ENCODE results near the gene SKAP2. TPM values are rescaled to one million over a fixed set of nuclear protein-coding genes. Genes with fewer than 3 reads are reported as not detected.

The SKAP2 gene
- total RNA-seq, 1 donor from 2014 or later: 12.8 TPM

DNA sequence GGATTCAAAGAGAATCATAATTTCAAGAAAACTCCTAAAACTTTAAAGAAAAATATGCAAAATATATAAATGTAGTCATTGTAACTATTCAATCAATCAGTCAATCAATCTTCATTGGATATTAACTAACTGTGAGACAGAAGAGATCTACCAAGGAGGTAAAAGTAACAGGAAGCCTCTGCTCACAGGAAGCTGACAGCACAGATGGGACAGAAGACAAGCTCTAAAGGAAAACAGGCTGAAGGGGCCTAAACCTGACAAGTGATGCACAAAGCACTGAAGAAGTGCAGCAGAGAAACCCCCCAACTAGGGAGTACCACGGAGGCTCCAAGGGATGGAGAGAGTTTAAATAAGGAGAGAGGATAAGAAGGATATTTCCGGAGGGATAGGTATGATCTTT lies 173.0 kb downstream of the SKAP2 start:
- H3K4me1 ChIP-seq: no peaks in the 10 kb centered on the region
- no peak overlapping the region for H3K4me3 ChIP-seq
- H3K36me3 ChIP-seq: no peaks in the 10 kb centered on the region
- no peaks in the 10 kb centered on the region for H3K27me3 ChIP-seq
- intact Hi-C loops (cut with DNase I): no loop called here
- DNase-seq (ENCODE audit: extremely low spot score in 2 of 2): no peak
- no peak overlapping the region for H3K27ac ChIP-seq
- H3K9me3 ChIP-seq: no peaks in the 10 kb centered on the region
- no peak for TF ChIP-seq POLR2A (IDR thresholded peaks at IDR 0.05)
- TF ChIP-seq, protein P1, sequence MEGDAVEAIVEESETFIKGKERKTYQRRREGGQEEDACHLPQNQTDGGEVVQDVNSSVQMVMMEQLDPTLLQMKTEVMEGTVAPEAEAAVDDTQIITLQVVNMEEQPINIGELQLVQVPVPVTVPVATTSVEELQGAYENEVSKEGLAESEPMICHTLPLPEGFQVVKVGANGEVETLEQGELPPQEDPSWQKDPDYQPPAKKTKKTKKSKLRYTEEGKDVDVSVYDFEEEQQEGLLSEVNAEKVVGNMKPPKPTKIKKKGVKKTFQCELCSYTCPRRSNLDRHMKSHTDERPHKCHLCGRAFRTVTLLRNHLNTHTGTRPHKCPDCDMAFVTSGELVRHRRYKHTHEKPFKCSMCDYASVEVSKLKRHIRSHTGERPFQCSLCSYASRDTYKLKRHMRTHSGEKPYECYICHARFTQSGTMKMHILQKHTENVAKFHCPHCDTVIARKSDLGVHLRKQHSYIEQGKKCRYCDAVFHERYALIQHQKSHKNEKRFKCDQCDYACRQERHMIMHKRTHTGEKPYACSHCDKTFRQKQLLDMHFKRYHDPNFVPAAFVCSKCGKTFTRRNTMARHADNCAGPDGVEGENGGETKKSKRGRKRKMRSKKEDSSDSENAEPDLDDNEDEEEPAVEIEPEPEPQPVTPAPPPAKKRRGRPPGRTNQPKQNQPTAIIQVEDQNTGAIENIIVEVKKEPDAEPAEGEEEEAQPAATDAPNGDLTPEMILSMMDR (IDR thresholded peaks at IDR 0.05): no peak
- TF ChIP-seq POLR2AphosphoS5 (IDR thresholded peaks at IDR 0.05; ENCODE audit: insufficient read depth in 1 of 2, low read depth in 1 of 2): no peak

DNA sequence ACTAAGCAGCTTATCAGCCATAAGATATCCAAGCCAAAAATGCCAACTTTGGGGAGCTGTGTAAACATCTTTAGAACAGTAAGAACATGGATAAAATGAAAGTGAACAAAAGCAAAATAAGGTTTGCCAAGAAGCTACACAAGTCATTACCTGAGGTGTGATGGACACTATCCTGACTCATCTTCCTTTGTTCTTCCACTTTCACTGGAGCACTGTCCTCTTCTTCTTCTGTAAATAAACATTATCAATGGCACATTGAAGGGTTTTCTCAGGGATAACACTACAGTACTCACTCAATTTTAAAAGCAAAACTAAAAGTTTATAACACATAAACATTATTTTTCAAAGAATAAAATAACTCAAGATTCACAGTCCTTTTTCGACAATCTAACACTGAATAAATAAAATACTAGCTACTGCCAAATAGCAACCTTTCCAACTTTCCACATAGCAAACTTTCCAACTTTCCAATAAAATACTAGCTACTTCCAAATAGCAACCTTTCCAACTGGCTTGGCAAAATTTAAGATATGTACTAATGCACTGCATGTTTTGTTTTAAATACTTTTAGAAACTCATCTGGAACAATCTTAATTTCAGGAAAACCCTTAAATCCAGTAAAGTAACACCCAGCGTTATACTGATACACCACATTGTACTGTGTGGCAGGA lies 174.1 kb downstream of the SKAP2 start:
- no peaks in the 10 kb centered on the region for H3K27me3 ChIP-seq
- no peak for TF ChIP-seq POLR2AphosphoS5 (IDR thresholded peaks at IDR 0.05; ENCODE audit: insufficient read depth in 1 of 2, low read depth in 1 of 2)
- TF ChIP-seq, protein P1 (IDR thresholded peaks at IDR 0.05): no peak
- no peak for TF ChIP-seq POLR2A (IDR thresholded peaks at IDR 0.05)
- no peaks in the 10 kb centered on the region for H3K36me3 ChIP-seq
- H3K27ac ChIP-seq: no peak overlapping the region
- H3K4me1 ChIP-seq: no peaks in the 10 kb centered on the region
- no peaks in the 10 kb centered on the region for H3K9me3 ChIP-seq
- no peak overlapping the region for H3K4me3 ChIP-seq
- DNase-seq (ENCODE audit: extremely low spot score in 2 of 2): no peak
- intact Hi-C loops (cut with DNase I): no loop called here

DNA sequence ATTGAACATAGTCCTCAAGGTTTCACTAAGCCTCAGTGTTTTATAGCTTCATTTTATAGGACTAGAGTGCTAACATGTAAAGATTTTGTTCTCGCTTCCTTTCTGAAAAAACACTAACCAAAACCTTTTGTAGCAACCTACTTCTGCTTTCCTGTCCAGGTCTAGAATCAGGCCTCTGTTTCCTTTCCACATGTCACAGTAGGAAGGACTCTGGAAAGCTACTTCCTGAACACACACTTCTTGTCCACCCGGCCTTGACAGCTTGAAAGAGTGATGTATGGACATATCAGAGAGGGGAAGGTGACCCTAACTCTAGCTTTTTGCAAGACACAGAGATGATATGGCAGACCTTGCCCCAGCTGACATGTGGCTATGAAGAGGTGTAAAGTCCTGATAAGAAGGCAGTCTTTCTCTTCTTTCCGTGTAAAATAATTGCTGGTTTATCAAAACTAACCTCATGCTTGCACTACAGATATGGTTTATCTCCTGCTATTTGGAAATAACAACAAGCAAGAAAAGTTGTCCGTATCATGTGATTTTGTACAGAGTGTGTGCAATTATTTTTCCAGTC lies 175.4 kb downstream of the SKAP2 start:
- H3K4me3 ChIP-seq: no peak overlapping the region
- H3K27ac ChIP-seq: no peak overlapping the region
- no peaks in the 10 kb centered on the region for H3K27me3 ChIP-seq
- H3K36me3 ChIP-seq: no peaks in the 10 kb centered on the region
- DNase-seq (ENCODE audit: extremely low spot score in 2 of 2): no peak
- TF ChIP-seq POLR2A (IDR thresholded peaks at IDR 0.05): no peak
- no peaks in the 10 kb centered on the region for H3K4me1 ChIP-seq
- no peaks in the 10 kb centered on the region for H3K9me3 ChIP-seq
- intact Hi-C loops (cut with DNase I): no loop called here

DNA sequence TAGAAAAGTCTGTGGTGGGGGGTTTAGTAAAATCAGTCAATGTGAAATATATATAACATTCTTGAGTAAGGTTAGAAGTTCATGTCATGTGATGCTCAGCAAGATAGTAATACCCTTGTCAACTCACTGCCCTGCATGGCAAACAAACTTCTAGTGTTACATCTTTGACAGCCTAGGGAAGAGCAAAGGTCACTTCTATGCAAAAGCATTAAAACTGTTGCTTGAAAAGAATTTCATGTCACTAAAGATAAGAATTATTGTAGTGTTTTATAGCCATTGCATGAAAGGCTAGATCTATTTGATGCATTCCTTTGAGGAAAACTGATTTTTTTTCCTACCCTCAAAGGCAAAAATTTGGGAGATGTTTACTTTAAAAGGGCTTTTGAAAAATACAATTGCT lies 176.0 kb downstream of the SKAP2 start:
- no peaks in the 10 kb centered on the region for H3K27me3 ChIP-seq
- intact Hi-C loops (cut with DNase I): no loop called here
- no peak overlapping the region for H3K4me3 ChIP-seq
- no peak for DNase-seq (ENCODE audit: extremely low spot score in 2 of 2)
- no peaks in the 10 kb centered on the region for H3K4me1 ChIP-seq
- no peak overlapping the region for H3K27ac ChIP-seq
- H3K9me3 ChIP-seq: no peaks in the 10 kb centered on the region
- TF ChIP-seq POLR2A (IDR thresholded peaks at IDR 0.05) (no peak), POLR2AphosphoS5 (IDR thresholded peaks at IDR 0.05; ENCODE audit: insufficient read depth in 1 of 2, low read depth in 1 of 2) (no peak)
- TF ChIP-seq, protein P1 (IDR thresholded peaks at IDR 0.05): no peak
- H3K36me3 ChIP-seq: no peaks in the 10 kb centered on the region

DNA sequence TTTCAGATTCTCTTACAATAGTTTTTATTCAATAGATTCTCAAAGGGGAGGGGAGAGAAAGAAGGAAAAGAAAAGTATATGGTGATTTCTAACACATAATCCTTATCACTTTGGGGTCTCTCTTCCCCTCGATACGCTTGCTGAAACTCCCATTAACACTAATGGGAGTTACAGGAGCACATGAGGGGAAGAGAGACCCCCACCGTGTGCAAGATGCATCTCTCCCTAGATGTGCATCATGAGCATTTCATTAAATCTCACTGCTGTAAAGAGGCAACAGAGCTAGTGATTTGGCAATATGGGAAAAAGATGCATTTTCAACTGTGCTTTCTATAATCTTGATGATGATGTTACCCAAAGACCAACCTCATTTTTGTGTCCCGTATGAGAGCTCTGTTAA lies 177.4 kb downstream of the SKAP2 start:
- H3K4me3 ChIP-seq: no peak overlapping the region
- no peaks in the 10 kb centered on the region for H3K9me3 ChIP-seq
- DNase-seq (ENCODE audit: extremely low spot score in 2 of 2): no peak
- H3K27me3 ChIP-seq: no peaks in the 10 kb centered on the region
- intact Hi-C loops (cut with DNase I): no loop called here
- H3K36me3 ChIP-seq: no peaks in the 10 kb centered on the region
- H3K4me1 ChIP-seq: no peaks in the 10 kb centered on the region
- TF ChIP-seq, protein P1 (IDR thresholded peaks at IDR 0.05): no peak
- TF ChIP-seq POLR2A (IDR thresholded peaks at IDR 0.05) (no peak), POLR2AphosphoS5 (IDR thresholded peaks at IDR 0.05; ENCODE audit: insufficient read depth in 1 of 2, low read depth in 1 of 2) (no peak)
- H3K27ac ChIP-seq: no peak overlapping the region
